NCI-H1417 (cell line): ENCODE measurements around the gene ALDOA.
"Not testable (repeated sequence)": the region's sequence is repeated elsewhere in the genome, so short reads cannot be mapped to it uniquely, and the experiment has no call there.

ENCODE experiments used
- DNase-seq, 3 experiments: peaks; one replicate each; lab custom pipeline; 2025; lab: John Stamatoyannopoulos, UW

ALDOA gene

GRCh38 chr16:30090610-30091331 is 25.2 kb downstream of the ALDOA start:
- DNase-seq = no peak

- DNase-seq = peak; percentile 82 to 92 (median 90)
Observed at GRCh38 chr16:30091474-30092372, 26.2 kb downstream of the ALDOA start, which contains the start of gene TBX6. TSS of gene TBX6 (minus strand) at chr16:30091924. CDS start at chr16:30091193, 731 bp downstream.

GRCh38 chr16:30092373-30093010 is 26.9 kb downstream of the ALDOA start:
- DNase-seq = peak in 1 of 3 experiments; percentile 27

GRCh38 chr16:30094541-30095165 is 29.1 kb downstream of the ALDOA start:
- DNase-seq = no peak

GRCh38 chr16:30095166-30096078 is 29.9 kb downstream of the ALDOA start:
- DNase-seq = peak in 1 of 3 experiments; percentile 29

- DNase-seq = peak; percentile 83 to 90 (median 89)
Observed at GRCh38 chr16:30096105-30096861, 30.7 kb downstream of the ALDOA start, which contains the start of gene YPEL3. TSS of gene YPEL3 (minus strand) at chr16:30096213. CDS start at chr16:30095482, 731 bp downstream.

GRCh38 chr16:30096862-30097563 is 31.5 kb downstream of the ALDOA start:
- no peak for DNase-seq

GRCh38 chr16:30104090-30104489 is 38.5 kb downstream of the ALDOA start:
- DNase-seq = no peak

GRCh38 chr16:30104492-30104891 is 38.9 kb downstream of the ALDOA start:
- DNase-seq = no peak

GRCh38 chr16:30108059-30108850 is 42.7 kb downstream of the ALDOA start:
- no peak for DNase-seq

GRCh38 chr16:30110661-30111060 is 45.1 kb downstream of the ALDOA start:
- no peak for DNase-seq

GRCh38 chr16:30112197-30113030 is 46.9 kb downstream of the ALDOA start:
- DNase-seq = peak in 1 of 3 experiments; percentile 19

GRCh38 chr16:30113031-30113710 is 47.6 kb downstream of the ALDOA start, which contains the start of gene GDPD3:
TSS of gene GDPD3 (minus strand) at chr16:30113537. CDS start at chr16:30113478, 59 bp downstream.
- DNase-seq = no peak

- no peak for DNase-seq
Observed at GRCh38 chr16:30113711-30114333, 48.3 kb downstream of the ALDOA start.

- DNase-seq = no peak
Observed at GRCh38 chr16:30114411-30114810, 48.9 kb downstream of the ALDOA start.

GRCh38 chr16:30114833-30115232 is 49.3 kb downstream of the ALDOA start:
- not testable (repeated sequence) for DNase-seq
